Muscle layer of colon (tissue), 2 donors: ENCODE data around the gene BCL2A1.
A peak's percentile ranks its signal among the peaks of the same experiment; 100 is the strongest.
"Not testable (repeated sequence)": the region's sequence is repeated elsewhere in the genome, so short reads cannot be mapped to it uniquely, and the experiment has no call there.

Experiments used
- H3K27ac ChIP-seq: one replicate; pipeline ENCODE4 v1.7.0; 2013; ENCODE audit warnings: low read depth, mild to moderate bottlenecking, low read length, moderate library complexity
- H3K27me3 ChIP-seq, 2 donors: one replicate each; pipeline ENCODE4 v1.7.0; 2013; ENCODE audit warnings: low read length in 2 of 2, mild to moderate bottlenecking in 2 of 2; ENCODE audit not compliant: insufficient read depth in 2 of 2, control insufficient read depth in 1 of 2
- H3K36me3 ChIP-seq: one replicate; pipeline ENCODE4 v1.7.0; 2013; ENCODE audit warnings: mild to moderate bottlenecking, low read length; ENCODE audit not compliant: insufficient read depth
- H3K4me1 ChIP-seq: one replicate; pipeline ENCODE4 v1.7.0; 2013; ENCODE audit warnings: mild to moderate bottlenecking, low read length; ENCODE audit not compliant: insufficient read depth
- H3K4me3 ChIP-seq, 2 donors: one replicate each; pipeline ENCODE4 v1.7.0; 2013; ENCODE audit warnings: low read length in 2 of 2, low read depth in 1 of 2, mild to moderate bottlenecking in 1 of 2, moderate library complexity in 1 of 2
- H3K9ac ChIP-seq: one replicate; pipeline ENCODE4 v1.7.0; 2013; ENCODE audit warnings: low read length
- H3K9me3 ChIP-seq: one replicate; pipeline ENCODE4 v1.7.0; 2013; ENCODE audit warnings: mild to moderate bottlenecking, low read length
- donor health status: abdominal sarcoma.
- donor health status: Adenocarcinoma of cecum.

BCL2A1 gene

GRCh38 chr15:79935556-79936201 is 35.3 kb downstream of the BCL2A1 start:
- H3K36me3 ChIP-seq, H3K4me1 ChIP-seq, H3K27me3 ChIP-seq, H3K9ac ChIP-seq, H3K27ac ChIP-seq, H3K4me3 ChIP-seq, H3K9me3 ChIP-seq: not testable (repeated sequence)

- no peaks in the 10 kb centered on the region for H3K27me3 ChIP-seq
- no peaks in the 10 kb centered on the region for H3K4me1 ChIP-seq
- H3K9ac ChIP-seq, result no peak overlapping the region
- no peaks in the 10 kb centered on the region for H3K36me3 ChIP-seq
- no peak overlapping the region for H3K4me3 ChIP-seq
- H3K9me3 ChIP-seq, result no peaks in the 10 kb centered on the region
- H3K27ac ChIP-seq, result no peak overlapping the region
Observed at GRCh38 chr15:79933231-79933630, 37.8 kb downstream of the BCL2A1 start.

- Histone ChIP-seq H3K27ac (no peak overlapping the region), H3K9ac (no peak overlapping the region), H3K4me3 (no peak overlapping the region), H3K9me3 (no peaks in the 10 kb centered on the region), H3K4me1 (no peaks in the 10 kb centered on the region), H3K27me3 (no peaks in the 10 kb centered on the region), H3K36me3 (no peaks in the 10 kb centered on the region)
Observed at GRCh38 chr15:79932447-79932846, 38.5 kb downstream of the BCL2A1 start.

DNA sequence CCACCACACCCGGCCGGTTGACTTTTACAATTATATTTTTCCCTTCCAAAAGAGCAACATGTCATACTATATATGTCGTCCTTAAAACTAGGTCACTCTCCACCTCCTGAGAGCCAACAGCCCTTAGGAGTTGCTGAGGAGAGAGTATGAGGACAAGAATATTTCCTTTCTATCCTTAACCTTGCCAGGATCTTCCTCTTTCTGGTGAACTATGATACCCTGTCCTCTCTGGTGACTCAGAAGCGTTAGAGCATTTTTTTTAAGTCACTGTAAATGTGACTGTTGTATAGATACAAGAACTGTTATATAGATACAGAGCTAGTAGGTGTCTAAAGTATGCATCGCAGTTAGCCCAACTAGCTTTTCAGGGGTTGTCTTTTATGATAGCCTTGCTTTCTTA is 40.5 kb downstream of the BCL2A1 start:
- no peak overlapping the region for H3K9ac ChIP-seq
- H3K36me3 ChIP-seq, result no peaks in the 10 kb centered on the region
- H3K9me3 ChIP-seq, result no peaks in the 10 kb centered on the region
- H3K27ac ChIP-seq, result no peak overlapping the region
- no peak overlapping the region for H3K4me3 ChIP-seq
- no peaks in the 10 kb centered on the region for H3K27me3 ChIP-seq
- H3K4me1 ChIP-seq, result no peaks in the 10 kb centered on the region

GRCh38 chr15:79929412-79929811 is 41.6 kb downstream of the BCL2A1 start:
- no peak overlapping the region for H3K27ac ChIP-seq
- no peaks in the 10 kb centered on the region for H3K27me3 ChIP-seq
- H3K9ac ChIP-seq, result no peak overlapping the region
- H3K36me3 ChIP-seq, result no peaks in the 10 kb centered on the region
- no peaks in the 10 kb centered on the region for H3K9me3 ChIP-seq
- peaks cover 2% of the 10 kb centered on the region for H3K4me1 ChIP-seq
- no peak overlapping the region for H3K4me3 ChIP-seq

GRCh38 chr15:79926116-79926515 is 44.9 kb downstream of the BCL2A1 start:
- H3K27me3 ChIP-seq, H3K9me3 ChIP-seq, H3K36me3 ChIP-seq, H3K9ac ChIP-seq, H3K4me1 ChIP-seq, H3K4me3 ChIP-seq, H3K27ac ChIP-seq: not testable (repeated sequence)

- H3K9me3 ChIP-seq, result no peaks in the 10 kb centered on the region
- H3K9ac ChIP-seq, result peak overlapping the region; percentile 41
- no peaks in the 10 kb centered on the region for H3K27me3 ChIP-seq
- peak overlapping the region in 1 of 2 donors; percentile 79 for H3K4me3 ChIP-seq
- H3K36me3 ChIP-seq, result no peaks in the 10 kb centered on the region
- peaks cover 7% of the 10 kb centered on the region for H3K4me1 ChIP-seq
- H3K27ac ChIP-seq, result peak overlapping the region; percentile 89
Observed at GRCh38 chr15:79924379-79924778, 46.6 kb downstream of the BCL2A1 start.

GRCh38 chr15:79923515-79924169 is 47.4 kb downstream of the BCL2A1 start:
- Histone ChIP-seq H3K9me3 (no peaks in the 10 kb centered on the region), H3K27ac (peak overlapping the region; percentile 89), H3K4me1 (peaks cover 7% of the 10 kb centered on the region), H3K4me3 (peak overlapping the region; percentile 73 to 79), H3K36me3 (no peaks in the 10 kb centered on the region), H3K9ac (peak overlapping the region; percentile 41), H3K27me3 (no peaks in the 10 kb centered on the region)

GRCh38 chr15:79923079-79923514 is 47.9 kb downstream of the BCL2A1 start:
- Histone ChIP-seq H3K9me3 (no peaks in the 10 kb centered on the region), H3K4me3 (peak overlapping the region; percentile 73 to 79), H3K27ac (peak overlapping the region; percentile 89), H3K4me1 (peaks cover 7% of the 10 kb centered on the region), H3K9ac (peak overlapping the region; percentile 41), H3K27me3 (no peaks in the 10 kb centered on the region), H3K36me3 (no peaks in the 10 kb centered on the region)

DNA sequence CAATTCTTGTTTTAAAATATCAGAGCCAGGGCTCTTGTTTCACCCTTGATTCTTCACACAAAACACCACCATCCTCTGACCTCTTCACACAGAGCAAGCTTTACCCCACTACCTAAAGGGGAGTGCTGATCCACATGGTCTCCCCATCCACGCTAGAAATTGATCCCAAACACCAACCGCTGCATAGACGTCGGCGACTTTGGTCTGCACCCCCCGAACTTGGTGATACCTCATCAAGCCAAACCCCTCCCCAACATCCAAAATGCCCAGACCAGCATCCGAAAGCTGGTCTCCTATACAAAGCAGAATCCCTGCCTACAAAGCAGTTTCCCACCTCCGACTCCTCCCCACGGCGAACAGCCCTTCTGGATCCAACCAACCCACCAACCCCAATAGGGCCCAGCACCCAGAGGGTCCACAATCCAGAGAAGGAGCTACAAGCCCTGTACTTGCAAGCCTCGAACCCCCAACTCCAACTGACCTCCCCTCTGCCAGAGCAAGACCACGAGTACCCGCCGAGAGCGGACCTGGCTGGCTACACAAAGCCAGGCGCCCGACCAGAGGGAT is 48.4 kb downstream of the BCL2A1 start:
- H3K4me1 ChIP-seq, result peaks cover 7% of the 10 kb centered on the region
- H3K27ac ChIP-seq, result peak overlapping the region; percentile 89
- H3K9me3 ChIP-seq, result no peaks in the 10 kb centered on the region
- no peaks in the 10 kb centered on the region for H3K27me3 ChIP-seq
- peak overlapping the region; percentile 41 for H3K9ac ChIP-seq
- no peaks in the 10 kb centered on the region for H3K36me3 ChIP-seq
- peak overlapping the region; percentile 73 to 79 for H3K4me3 ChIP-seq

GRCh38 chr15:79919749-79920511 is 51.1 kb downstream of the BCL2A1 start:
- peaks cover 7% of the 10 kb centered on the region for H3K4me1 ChIP-seq
- H3K4me3 ChIP-seq, result no peak overlapping the region
- no peak overlapping the region for H3K27ac ChIP-seq
- no peaks in the 10 kb centered on the region for H3K9me3 ChIP-seq
- H3K27me3 ChIP-seq, result no peaks in the 10 kb centered on the region
- H3K9ac ChIP-seq, result no peak overlapping the region
- H3K36me3 ChIP-seq, result no peaks in the 10 kb centered on the region
